GM21786 (cell line): ENCODE measurements around the gene SETD2.

Source experiments
- ATAC-seq: cut with Tn5 transposase; IDR thresholded peaks from one replicate; pipeline ENCODE4 v1.9.1; 2021; ENCODE audit not compliant: unreplicated experiment

SETD2 gene

GRCh38 chr3:46999516-47000197, 164.3 kb downstream of the SETD2 start:
- no peak for ATAC-seq

GRCh38 chr3:46998852-46999515, 164.9 kb downstream of the SETD2 start:
- no peak for ATAC-seq

- no peak for ATAC-seq
Observed at GRCh38 chr3:46998121-46998851, 165.6 kb downstream of the SETD2 start.

DNA sequence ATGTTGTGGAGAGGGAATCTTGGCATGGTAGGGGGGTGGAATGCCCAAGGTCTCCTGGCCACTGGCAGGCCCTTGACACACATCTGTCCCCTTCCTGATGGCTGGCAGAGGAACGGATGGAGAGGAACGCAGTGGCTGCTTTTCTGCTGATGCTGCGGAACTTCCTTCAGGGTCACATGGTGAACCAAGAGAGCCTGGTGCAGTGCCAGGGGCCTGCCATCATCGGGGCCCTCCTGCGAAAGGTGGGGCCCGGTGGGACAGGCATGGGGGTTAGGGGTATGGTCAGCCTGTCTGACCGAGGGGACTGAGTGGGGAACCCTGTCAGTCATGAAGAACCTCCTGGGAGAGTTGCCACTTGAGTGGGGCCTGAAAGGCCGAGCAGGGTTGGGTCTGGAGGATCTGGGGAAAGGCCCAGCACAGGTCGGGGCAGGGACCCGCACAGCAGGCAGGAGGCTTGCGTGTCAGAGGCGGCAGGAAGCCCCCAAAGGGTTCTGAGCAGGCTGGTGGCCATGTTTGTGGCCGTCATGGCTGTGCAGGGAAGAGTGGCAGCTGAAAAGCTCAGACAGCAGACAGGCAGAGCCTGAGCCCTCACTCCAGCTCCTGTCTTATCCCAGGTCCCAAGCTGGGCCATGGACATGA, 166.3 kb downstream of the SETD2 start:
- ATAC-seq, result no peak

DNA sequence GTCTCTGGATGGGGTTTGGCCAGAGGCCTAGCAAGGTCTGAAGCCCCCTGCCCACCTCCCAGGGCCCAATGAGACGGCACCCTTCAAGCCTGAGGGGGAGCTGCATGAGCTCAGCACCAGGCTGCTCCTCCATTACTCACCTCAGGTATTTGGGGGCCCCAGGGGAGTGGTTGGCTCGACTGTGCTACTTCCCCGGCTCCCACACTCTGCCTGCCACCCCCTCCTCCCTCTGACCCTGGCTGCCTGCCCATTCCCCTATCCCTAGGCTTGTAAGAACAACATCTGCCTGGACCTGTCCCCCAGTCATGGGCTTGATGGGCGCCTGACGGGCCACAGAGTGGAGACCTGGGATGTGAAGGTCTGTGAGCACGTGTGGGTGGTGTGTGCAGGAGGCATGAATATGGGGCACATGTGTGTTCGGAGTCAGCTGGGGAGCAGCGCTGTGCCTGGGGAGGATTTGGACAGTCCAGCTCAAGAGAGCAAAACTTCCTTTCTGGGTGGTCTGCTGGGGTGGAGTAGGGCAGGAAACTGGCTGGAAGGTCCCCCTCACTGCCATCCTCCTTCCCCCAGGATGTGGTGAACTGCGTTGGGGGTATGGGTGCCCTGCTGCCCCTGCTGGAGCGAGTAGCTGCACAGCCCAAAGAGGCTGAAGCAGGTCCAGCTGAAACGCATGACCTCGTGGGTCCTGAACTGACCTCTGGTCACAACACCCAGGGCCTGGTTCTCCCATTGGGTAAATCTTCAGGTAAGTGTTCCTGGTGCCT, 167.0 kb downstream of the SETD2 start:
- ATAC-seq, result no peak

GRCh38 chr3:46995901-46996562, 167.9 kb downstream of the SETD2 start:
- no peak for ATAC-seq

DNA sequence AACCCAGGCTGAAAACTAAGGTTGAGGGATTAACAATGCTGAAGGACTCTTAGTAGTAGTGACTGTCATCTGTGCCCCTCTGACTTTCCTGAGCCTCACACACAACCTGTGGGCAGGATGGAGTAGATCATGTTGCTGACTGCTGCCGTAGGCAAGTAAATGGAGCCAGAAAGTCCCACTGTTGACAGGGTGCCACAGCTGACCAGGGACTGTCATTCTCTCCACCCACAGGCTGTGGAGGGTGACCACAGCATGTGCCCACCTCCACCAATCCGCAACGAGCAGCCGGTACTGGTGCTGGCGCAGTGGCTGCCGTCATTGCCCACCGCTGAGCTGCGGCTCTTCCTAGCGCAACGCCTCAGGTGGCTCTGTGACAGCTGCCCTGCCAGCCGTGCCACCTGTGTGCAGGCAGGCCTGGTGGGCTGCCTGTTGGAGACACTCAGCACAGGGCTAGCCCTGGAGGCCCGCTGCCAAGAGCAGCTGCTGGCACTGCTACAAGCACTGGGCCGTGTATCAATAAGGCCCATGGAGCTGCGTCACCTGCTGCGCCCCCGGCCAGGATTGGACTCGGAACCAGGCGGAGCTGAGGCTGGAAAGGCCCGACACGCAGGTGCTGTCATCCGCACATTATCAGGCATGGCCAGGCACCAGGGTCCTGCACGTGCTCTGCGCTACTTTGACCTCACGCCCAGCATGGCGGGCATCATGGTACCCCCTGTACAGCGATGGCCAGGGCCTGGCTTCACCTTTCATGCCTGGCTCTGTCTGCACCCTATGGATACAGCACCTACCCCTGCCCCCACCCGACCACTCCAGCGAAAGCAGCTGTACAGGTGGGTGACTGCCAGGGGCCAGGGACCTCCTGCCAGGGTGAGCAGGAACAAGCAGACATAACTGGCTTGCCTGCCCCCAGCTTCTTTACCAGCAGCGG, 168.8 kb downstream of the SETD2 start:
- no peak for ATAC-seq

- ATAC-seq, result no peak
Observed at GRCh38 chr3:46993986-46994385, 169.9 kb downstream of the SETD2 start.

GRCh38 chr3:46993292-46993691, 170.6 kb downstream of the SETD2 start:
- no peak for ATAC-seq

DNA sequence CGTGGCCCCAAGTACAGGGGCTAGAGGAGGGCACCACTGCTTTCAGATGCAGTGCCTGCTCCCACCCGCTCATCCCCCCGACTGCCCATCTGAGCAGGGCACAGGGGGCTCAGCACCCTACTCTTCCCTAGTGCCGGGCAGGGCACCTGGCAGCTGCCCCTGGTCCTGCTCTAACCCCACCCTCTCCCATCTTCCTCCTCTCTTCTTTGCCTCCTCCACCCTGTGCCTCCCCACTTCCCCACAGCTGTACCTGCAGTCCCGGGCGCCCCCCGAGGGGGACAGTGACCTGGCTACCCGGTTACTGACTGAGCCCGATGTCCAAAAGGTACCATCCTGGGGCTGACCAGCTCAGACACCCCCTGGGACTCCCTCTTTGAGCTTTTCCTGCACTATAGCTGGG, 171.7 kb downstream of the SETD2 start:
- ATAC-seq, result no peak

DNA sequence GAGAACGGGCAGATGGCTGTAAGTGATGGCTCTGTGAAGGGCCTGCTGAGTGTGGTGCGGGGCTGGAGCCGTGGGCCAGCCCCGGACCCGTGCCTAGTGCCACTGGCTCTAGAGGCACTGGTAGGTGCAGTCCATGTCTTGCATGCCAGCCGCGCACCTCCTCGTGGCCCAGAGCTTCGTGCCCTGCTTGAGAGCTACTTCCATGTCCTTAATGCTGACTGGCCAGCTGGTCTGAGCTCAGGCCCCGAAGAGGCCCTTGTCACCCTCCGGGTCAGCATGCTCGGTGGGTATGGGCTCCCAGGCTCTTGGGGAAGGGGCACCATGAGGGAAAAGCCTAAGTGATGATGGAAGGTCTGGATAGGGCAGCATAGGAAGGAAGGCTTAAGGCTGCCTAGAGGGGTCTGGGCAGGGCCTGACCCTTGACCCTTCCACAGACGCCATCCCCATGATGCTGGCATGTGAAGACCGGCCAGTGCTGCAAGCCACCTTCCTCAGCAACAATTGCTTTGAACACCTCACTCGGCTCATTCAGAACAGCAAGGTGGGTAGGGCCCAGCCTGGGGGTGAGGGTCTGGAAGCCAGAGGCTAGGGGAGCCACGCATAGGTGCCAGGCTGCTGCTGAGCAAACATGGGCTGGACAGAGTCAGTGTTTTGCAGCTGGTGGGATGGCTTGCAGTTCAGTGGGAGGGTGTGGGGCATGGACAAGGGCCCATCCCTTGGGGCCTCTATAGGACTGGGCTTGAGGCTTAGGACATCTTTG, 172.3 kb downstream of the SETD2 start:
- ATAC-seq, result no peak

- peak; percentile 43 for ATAC-seq
Observed at GRCh38 chr3:46990573-46991374, 173.1 kb downstream of the SETD2 start.

DNA sequence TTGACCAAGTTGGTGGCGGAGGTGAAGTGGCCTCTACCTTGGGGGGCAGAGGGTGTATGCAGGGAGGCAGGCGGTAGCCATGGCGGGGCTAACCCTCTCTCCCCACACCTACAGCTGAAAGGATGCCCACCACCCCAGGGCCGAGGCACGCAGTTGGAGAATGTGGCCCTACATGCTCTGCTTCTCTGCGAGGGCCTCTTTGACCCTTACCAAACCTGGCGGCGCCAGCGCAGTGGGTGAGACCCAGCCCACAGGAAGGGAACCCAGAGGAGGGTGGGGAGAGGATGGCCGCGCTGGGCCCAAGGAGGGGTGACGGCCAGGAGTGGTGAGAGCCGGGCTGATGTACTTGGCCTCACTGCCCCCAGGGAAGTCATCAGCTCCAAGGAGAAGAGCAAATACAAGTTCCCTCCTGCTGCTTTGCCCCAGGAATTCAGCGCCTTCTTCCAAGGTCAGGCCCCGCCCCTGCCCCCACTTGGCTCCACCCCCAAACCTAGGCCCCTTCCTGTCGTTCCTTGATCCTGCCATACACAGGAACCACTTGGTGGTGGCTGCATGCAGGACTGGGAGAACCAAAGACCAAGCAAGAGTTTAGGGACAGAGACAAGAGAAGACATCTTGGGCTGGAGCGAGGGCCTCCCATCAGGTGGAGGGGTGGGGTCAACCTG, 174.6 kb downstream of the SETD2 start:
- no peak for ATAC-seq

GRCh38 chr3:46988616-46989015, 175.3 kb downstream of the SETD2 start:
- no peak for ATAC-seq

GRCh38 chr3:46987743-46988401, 176.0 kb downstream of the SETD2 start:
- peak; percentile 62 for ATAC-seq

- ATAC-seq, result no peak
Observed at GRCh38 chr3:46987319-46987742, 176.6 kb downstream of the SETD2 start.
